Stimulated activated CD4-positive, alpha-beta T cell treated with anti-CD3 and anti-CD28 coated beads, Interleukin-15, amount 100 ng/mL, for 1 hour (primary cell): Measurements from ENCODE around the gene SLC25A53.
"Not testable (repeated sequence)": the region's sequence is repeated elsewhere in the genome, so short reads cannot be mapped to it uniquely, and the experiment has no call there.

Experiments
- DNase-seq, 2 donors: peaks; one replicate each; pipeline ENCODE4 v3.0.0-alpha.2; 2020; ENCODE audit warnings: low read depth in 1 of 2, low spot score in 1 of 2

Gene SLC25A53

GRCh38 chrX:104075778-104076445 lies 80.9 kb downstream of the SLC25A53 start, which contains the start of gene TMSB15C:
TSS of gene TMSB15C (minus strand) at chrX:104076236.
- DNase-seq = not testable (repeated sequence)

GRCh38 chrX:104062636-104063035 lies 94.2 kb downstream of the SLC25A53 start:
- not testable (repeated sequence) for DNase-seq

- not testable (repeated sequence) for DNase-seq
These were observed 101.9 kb downstream of the SLC25A53 start for GRCh38 chrX:104054956-104055355.
